ENCODE measurements around the gene CDH23. TPM values are rescaled to one million over a fixed set of nuclear protein-coding genes. Genes with fewer than 3 reads are reported as not detected.

Gene CDH23
- total and polyA plus RNA-seq, 2 of the 8 experiments (the other 6 are each of a cell fraction or from before 2014, with no cell fraction given): 1.9 to 4.9 TPM

- CTCF ChIA-PET (ENCODE audit: partially characterized antibody): interaction anchor here (1.1 to 1.9 kb wide), 7 partner anchors 10 to 55 kb away, joined by 3 to 11 read pairs (median 5); partner anchors contain the start of gene VSIR
- 79% methylated on average over 9 of the region's 14 CpGs; no CpG with 5 or more reads in 1 of the 2 experiments for WGBS, 2 experiments (ENCODE audit: extremely low coverage in 1 of 2, insufficient coverage in 1 of 2, insufficient read length in 1 of 2, insufficient replicate concordance in 2 of 2, low coverage in 1 of 2, low lambda C conversion rate in 2 of 2, missing lambda C conversion rate in 1 of 2)
- H3K23ac ChIP-seq (ENCODE audit: insufficient read length): no peak overlapping the region
Observed at GRCh38 chr10:71751515-71752224, 354.9 kb downstream of the CDH23 start.

More at GRCh38 chr10:71751515-71752224, 354.9 kb downstream of the CDH23 start:
- Histone ChIP-seq H2AK5ac (ENCODE audit: low read depth, low read length) (no peak overlapping the region), H4K20me1 (replicated peaks in 1 of 2; ENCODE audit: control insufficient read depth in 1 of 2, insufficient read depth in 2 of 2, low read length in 2 of 2) (no peaks in the 10 kb centered on the region), H3K23me2 (ENCODE audit: low read depth, low read length) (no peaks in the 10 kb centered on the region), H2BK5ac (ENCODE audit: low read depth, low read length) (no peak overlapping the region), H3K27ac (ENCODE audit: low read depth, low read length) (no peak overlapping the region), H3K79me1 (ENCODE audit: low read depth, low read length) (no peaks in the 10 kb centered on the region), H2AFZ (ENCODE audit: low read length) (no peak overlapping the region), H2BK15ac (ENCODE audit: low read length) (no peak overlapping the region), H3K9ac (replicated peaks in 1 of 4; ENCODE audit: extremely low read depth in 1 of 4, low read depth in 3 of 4, low read length in 3 of 4) (no peak overlapping the region), H3K4ac (replicated peaks; ENCODE audit: insufficient read length, low read depth, low read length) (no peak overlapping the region), H3K18ac (ENCODE audit: extremely low read depth, low read length) (no peak overlapping the region), H3K4me2 (ENCODE audit: insufficient read depth in 1 of 2, low read depth in 2 of 2, low read length in 2 of 2) (no peak overlapping the region), H2BK20ac (ENCODE audit: low read length) (no peak overlapping the region), H4K91ac (replicated peaks; ENCODE audit: insufficient read length, low read length) (no peak overlapping the region), H3K4me3 (ENCODE audit: extremely low read depth in 1 of 4, insufficient read depth in 2 of 4, low read depth in 3 of 4, low read length in 4 of 4) (no peak overlapping the region), H3K14ac (ENCODE audit: insufficient read length) (no peak overlapping the region), H3K9me3 (ENCODE audit: insufficient read depth in 2 of 2, low read depth in 1 of 2, low read length in 1 of 2) (no peaks in the 10 kb centered on the region), H4K8ac (ENCODE audit: extremely low read depth, insufficient read depth, low read length) (no peak overlapping the region), H2BK120ac (replicated peaks; ENCODE audit: low read depth, low read length) (no peak overlapping the region), H3K56ac (replicated peaks; ENCODE audit: insufficient read length, low read depth, low read length) (no peak overlapping the region), H3K4me1 (replicated peaks in 1 of 4; ENCODE audit: control insufficient read depth in 3 of 4, insufficient read depth in 4 of 4, low read length in 3 of 4) (peaks cover 0 to 4% (median 0%) of the 10 kb centered on the region in 4 experiments; a peak in 3 of 7 replicates), H3K79me2 (ENCODE audit: control insufficient read depth in 1 of 2, insufficient read depth in 2 of 2, low read length in 2 of 2) (no peaks in the 10 kb centered on the region), H4K5ac (ENCODE audit: insufficient read length, low read depth, low read length) (no peak overlapping the region), H3K36me3 (ENCODE audit: control insufficient read depth in 2 of 4, insufficient read depth in 4 of 4, low read length in 3 of 4) (no peaks in the 10 kb centered on the region), H3K27me3 (replicated peaks in 1 of 4; ENCODE audit: control insufficient read depth in 3 of 4, extremely low read depth in 1 of 4, insufficient read depth in 3 of 4, low read length in 3 of 4) (no peaks in the 10 kb centered on the region; a peak in 2 of 7 replicates), H2BK12ac (ENCODE audit: low read depth, low read length) (no peak overlapping the region)
- TF ChIP-seq GTF2F1 (IDR thresholded peaks at IDR 0.05; ENCODE audit: borderline replicate concordance, low read depth, low read length) (no peak), SIRT6 (IDR thresholded peaks at IDR 0.05; ENCODE audit: low read length) (no peak)
- FAIRE-seq (no peak), DNase-seq (ENCODE audit: low read depth in 1 of 2, low spot score in 2 of 2) (no peak)
- POLR2A ChIA-PET (ENCODE audit: partially characterized antibody): interaction anchor here (1.1 kb wide), 1 partner anchor 15 kb away, joined by 3 read pairs; no protein-coding TSS in a partner anchor
